Umbilical cord (tissue), 2 donors: Measurements from ENCODE around the gene CLDND1. TPM values are rescaled to one million over a fixed set of nuclear protein-coding genes. Genes with fewer than 3 reads are reported as not detected.
A peak's percentile ranks its signal among the peaks of the same experiment; 100 is the strongest.

Source experiments
- DNase-seq: peaks from one replicate; pipeline ENCODE4 v3.0.0-alpha.2; 2015; ENCODE audit warnings: low spot score
- total RNA-seq: library from RNA; depleted of rRNA; stranded (reverse); fragments of >200 nt; gene quantifications from one replicate; pipeline ENCODE4 v1.2.3, GENCODE V29; 2014; ENCODE audit warnings: low replicate concordance; ENCODE audit not compliant: insufficient read depth

The CLDND1 gene
- total RNA-seq, 1 donor from 2014 or later = 145 TPM

DNA sequence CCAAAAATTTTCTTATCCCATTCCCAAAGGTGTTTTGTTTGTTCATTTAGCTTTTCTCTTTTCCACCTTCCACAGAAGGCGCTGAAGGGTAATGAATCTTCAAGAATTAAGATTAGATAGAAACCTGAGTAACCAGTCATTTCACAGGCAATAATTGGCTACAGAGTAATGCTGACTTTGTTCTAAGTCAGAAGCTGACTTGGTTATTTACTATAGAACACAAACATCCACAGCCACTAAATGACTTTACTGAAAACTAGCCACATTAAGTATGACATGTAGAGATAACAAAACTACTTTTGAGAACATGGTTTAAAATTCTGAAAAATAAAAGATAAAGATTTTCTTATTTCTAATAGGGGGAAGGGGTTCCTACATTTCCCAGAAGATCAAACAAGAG, 7.8 kb downstream of the CLDND1 start:
- no peak for DNase-seq

DNA sequence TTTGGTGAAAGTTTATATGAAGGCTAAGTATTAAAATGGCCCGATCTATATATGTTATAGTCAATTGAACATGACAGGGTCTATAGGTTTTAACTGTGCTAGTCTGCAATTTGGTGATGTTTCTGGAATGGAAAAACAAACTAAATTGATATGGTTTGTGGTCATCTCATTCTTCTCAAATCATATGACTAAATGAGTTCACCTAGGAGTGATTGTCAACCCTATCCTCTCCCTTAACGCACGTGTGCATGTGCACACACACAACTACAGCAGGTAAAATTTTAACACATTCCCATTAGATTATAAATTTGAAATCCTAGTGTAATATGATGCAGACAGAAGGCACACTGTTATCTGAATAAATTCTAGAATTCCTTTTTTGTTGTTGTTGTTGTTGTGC, 9.0 kb downstream of the CLDND1 start:
- DNase-seq = no peak

DNA sequence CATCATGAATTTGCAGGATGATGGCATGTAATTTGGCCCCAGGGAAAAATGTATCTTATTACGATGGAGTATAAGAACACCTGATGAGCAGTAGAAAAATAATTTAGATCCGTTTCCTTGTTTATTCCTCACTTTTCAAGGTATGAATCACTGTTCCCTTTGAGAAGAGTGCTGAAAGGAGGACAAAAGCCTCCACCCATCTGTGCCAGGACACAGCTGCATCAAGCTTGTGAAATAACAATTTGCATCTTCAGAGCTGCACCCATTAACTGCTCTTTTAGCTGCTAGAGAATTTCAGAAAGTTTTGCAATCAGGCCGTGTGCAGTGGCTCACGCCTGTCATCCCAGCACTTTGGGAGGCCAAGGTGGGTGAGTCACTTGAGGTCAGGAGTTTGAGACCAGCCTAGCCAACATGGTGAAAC, 9.6 kb downstream of the CLDND1 start:
- DNase-seq = no peak

DNA sequence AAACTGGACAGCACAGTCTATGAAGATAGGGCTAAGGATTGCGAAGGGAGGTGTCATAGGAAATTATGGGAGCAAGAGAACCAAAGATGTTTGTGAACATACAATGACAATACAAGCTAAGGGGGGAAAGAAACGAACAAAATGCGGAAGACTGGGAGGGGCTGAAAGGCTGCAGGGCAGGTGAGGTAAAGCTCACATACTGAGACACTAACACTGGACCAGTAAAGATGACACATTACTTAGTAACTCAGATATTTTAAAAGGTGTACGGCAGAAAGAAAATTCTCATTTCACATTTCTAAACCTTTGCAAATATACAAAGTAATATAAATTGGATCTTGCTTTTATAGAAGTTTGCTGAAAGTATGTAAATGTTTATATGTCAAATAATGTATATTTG, 10.1 kb downstream of the CLDND1 start:
- DNase-seq = no peak

DNA sequence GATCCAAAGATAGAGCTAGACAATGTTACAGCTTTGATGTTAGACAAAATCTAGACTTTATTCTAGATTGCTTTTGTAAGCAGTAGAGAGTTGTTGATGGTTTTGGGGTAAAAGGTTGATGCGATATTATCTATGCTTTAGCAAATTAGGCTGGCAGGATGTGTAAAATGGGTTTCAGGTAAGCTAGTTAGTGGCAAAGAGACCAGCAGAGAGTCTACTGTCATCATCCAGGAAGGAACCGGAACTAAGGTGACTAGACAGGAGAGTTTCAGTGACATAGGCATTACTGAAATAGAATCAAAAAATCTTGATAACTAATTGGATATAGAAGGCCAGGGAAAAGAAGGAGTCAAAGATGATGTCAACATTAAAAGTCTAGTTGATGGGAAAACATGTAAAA, 14.1 kb downstream of the CLDND1 start:
- DNase-seq = no peak

DNA sequence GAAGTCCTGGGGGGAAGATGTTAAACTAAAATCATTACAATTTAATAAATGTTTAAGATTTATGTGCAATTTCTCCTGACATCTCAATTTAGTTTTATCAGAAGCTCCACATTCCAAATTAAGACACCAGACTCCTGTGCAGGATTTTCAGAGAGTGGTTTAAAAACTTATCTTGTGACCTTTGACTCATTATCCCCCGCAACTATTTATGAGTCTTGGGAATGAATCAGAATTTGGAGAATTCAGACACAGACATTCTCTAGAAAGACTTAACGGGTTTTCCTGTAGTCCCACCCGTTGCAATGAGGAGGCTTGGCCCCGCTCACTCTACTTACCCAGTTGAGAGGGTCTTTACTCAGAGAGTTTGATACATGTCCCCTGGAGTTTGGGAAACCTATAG, 18.2 kb downstream of the CLDND1 start:
- DNase-seq = peak; percentile 65

DNA sequence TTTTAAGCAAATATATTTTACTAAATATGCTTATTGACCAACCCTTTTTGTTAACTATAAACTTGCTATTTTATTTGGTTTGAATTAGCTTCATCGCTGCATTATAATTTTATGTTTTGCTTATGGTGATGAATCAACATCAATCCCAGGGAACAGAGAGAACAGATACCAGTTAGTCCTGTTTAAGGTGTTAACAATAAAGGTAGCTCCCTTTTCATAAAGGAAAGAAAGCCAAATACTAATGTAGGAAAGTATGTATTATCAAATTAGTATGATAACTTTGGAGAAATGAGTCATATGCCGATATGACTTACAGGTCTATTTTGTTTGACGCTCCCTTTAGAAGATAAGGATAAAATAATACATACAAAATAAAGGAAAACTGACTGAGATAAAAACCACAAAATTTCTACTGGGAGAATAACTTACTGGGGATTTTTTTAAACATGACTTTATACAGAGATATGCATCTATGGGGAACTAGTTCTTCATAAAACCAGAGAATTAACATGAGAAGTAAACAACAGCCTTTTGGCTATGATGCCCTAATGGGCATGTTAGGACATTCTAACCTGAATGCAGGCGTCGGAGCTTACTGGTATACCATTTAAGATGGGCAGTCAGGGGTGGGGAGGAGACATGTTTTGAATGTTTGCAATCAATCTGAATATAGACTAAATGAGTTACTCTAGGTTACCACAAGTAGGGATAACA, 20.7 kb downstream of the CLDND1 start:
- DNase-seq = no peak

DNA sequence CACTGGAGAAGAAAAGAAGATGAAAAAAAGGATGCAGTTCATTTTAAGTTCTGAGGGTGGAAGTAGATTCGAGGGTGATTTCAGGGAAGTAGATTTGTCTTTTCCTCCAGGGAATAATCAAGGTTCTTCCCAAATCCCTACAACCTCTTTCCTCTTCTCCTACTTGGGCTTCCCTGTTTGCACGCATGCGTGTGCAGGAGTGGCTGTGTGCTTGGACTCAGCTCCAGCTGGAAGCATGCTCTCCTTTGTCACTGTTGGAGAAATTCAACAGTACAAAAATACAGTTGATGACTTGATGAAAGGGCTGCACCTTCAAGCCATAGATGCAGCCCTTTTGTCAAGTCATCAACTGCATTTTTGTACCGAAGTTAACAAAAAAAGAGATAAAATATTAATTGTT, 21.4 kb downstream of the CLDND1 start:
- DNase-seq = no peak

DNA sequence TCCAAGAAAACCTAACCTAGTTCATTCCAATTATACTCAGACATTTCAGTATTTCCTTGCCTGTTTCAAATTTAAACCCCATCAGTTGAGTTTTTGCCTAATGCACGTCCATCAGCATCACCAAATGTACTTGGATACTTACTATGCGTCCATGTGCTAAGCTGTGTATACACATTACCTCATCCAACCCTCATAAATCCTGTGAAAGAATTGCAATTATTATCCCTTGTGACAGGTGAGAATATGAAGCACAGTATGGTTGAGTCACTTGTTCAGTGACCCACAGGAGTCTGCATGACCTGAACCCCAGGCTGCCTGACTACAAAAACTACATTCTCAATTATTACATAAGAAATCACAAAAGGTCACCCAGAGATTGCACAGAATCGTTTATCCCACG, 22.7 kb downstream of the CLDND1 start:
- DNase-seq = no peak

DNA sequence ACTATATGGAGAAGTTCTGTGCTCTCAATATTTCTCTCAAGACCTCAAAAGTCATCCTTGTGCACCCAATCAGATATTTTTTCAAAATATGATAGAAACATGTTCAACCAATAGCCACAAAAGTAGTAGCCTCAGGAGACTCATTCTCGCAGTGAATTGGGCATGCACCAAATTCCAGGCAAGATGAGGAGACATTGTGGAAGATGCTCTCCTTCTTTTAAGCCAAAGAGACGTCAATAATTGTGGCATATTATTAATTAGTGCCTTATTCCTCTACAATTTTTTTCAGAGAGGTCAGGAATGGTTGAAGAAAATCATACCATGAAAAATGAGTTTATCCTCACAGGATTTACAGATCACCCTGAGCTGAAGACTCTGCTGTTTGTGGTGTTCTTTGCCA, 25.3 kb downstream of the CLDND1 start, which contains the start of gene OR5K2:
Gene OR5K2 (plus strand): TSS at position 301 of the 400 bp plus-strand sequence. CDS start 0 bp downstream, at position 301.
- no peak for DNase-seq

DNA sequence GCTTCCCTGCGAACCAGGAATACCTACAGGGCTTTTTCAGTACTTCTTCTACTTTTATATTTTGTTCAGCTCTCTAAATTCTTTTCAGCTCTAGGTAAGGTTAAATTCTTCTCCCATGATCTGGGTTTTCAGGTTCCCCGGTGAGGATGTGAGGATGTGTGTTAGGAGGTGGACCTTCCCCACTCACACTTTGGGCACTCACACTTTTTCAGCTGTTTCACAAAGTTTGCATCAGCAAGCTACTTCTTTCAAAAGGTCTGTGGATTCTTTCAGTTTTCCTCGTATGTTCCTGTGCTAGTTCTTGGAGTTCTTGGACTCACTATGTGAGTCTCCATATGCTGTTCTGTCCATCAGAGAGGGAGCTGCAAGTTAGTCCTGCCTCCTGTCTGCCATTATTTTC, 39.1 kb downstream of the CLDND1 start:
- no peak for DNase-seq

DNA sequence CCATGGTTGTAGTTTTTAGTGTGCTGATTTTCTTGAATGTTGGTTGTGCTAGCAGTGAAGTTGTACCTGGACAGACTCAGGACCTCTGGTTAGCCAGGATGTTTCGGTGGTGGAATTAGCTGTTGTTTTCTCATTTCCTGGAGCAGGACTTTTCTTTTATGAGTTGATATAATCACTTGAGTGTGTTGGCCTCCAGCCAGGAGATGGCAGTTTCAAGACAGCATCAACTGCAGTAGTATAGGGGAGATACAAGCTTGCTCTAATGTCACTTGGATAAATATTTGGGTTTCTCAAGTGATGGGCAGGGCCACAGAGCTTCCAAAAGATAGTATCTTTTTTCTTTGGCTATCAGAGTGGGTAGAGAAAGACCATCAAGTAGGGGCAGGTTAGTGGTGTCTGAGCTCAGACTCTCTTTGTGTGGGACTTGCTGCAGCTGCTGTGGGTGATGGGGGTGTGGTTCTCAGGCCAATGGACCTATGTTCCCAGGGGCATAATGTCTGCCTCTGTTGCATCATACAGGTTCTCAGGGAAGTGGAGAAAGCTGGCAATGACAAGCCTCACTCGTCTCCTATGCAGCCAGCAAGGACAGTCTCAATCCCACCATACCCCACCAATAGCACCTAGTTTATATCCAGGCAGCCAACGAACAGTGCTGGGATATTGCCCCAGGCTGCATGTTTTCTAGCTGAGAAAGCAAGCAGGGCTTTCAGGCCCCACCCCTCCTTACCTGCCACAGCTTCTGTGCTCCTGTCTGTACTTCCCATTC, 39.8 kb downstream of the CLDND1 start:
- DNase-seq = no peak

Other genes starting within 250 kb of the CLDND1 start
- gene OR5H2, start 240.4 kb downstream of the CLDND1 start, total RNA-seq = 13.2 TPM
- 2.6 TPM for gene OR5K4, start 169.0 kb downstream of the CLDND1 start, total RNA-seq
- gene OR5K3, start 132.2 kb downstream of the CLDND1 start, total RNA-seq = 5.5 TPM
- 1.2 TPM for gene OR5K1, start 59.7 kb downstream of the CLDND1 start, total RNA-seq
- gene OR5K2, start 25.2 kb downstream of the CLDND1 start, total RNA-seq = 1.4 TPM
- gene GPR15, start 9.1 kb upstream of the CLDND1 start, total RNA-seq = not detected
- 14.7 TPM for gene CPOX, start 70.7 kb upstream of the CLDND1 start, total RNA-seq
- 12.0 TPM for gene ST3GAL6, start 240.4 kb upstream of the CLDND1 start, total RNA-seq